ENCODE data around the gene ARIH1.

DNA sequence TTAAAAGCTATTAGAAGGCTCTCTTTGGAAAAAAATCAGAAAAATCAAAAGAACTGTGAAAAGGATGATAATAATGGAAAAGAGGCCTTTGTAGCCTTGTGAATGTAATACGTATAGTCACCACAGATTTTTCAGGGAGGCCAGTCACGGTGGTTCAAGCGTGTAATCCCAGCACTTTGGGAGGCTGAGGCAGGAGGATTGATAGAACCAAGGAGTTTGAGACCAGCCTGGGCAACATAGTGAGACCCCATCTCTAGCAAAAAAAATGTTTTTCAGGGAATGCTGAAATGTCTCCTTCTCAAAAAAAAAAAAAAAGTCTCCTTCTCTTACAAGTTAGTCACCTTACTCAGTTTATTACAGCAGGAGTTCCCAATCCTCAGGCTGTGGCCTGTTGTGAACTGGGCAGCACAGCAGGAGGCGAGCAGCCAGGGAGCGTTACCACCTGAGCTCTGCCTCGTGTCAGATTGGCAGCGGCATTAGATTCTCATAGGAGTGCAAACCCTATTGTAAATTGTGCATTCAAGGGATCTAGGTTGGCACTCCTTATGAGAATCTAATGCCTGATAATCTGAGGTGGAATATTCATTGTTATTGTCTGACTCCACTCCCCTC, 15.9 kb downstream of the ARIH1 start:
- no peak for TF ChIP-seq POLR2AphosphoS5 (IDR thresholded peaks at IDR 0.05; ENCODE audit: low read depth, low read length)
- TF ChIP-seq, protein P1, sequence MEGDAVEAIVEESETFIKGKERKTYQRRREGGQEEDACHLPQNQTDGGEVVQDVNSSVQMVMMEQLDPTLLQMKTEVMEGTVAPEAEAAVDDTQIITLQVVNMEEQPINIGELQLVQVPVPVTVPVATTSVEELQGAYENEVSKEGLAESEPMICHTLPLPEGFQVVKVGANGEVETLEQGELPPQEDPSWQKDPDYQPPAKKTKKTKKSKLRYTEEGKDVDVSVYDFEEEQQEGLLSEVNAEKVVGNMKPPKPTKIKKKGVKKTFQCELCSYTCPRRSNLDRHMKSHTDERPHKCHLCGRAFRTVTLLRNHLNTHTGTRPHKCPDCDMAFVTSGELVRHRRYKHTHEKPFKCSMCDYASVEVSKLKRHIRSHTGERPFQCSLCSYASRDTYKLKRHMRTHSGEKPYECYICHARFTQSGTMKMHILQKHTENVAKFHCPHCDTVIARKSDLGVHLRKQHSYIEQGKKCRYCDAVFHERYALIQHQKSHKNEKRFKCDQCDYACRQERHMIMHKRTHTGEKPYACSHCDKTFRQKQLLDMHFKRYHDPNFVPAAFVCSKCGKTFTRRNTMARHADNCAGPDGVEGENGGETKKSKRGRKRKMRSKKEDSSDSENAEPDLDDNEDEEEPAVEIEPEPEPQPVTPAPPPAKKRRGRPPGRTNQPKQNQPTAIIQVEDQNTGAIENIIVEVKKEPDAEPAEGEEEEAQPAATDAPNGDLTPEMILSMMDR (IDR thresholded peaks at IDR 0.05; ENCODE audit: control extremely low read depth in 1 of 3, insufficient read depth in 1 of 3, low read depth in 1 of 3, low read length in 3 of 3), result no peak
- no peak for TF ChIP-seq EP300 (IDR thresholded peaks at IDR 0.05; ENCODE audit: borderline replicate concordance in 1 of 2, low read depth in 2 of 2, low read length in 2 of 2)
- no peak for TF ChIP-seq BACH1 (IDR thresholded peaks at IDR 0.05; ENCODE audit: low read length)
- TF ChIP-seq POLR2A (IDR thresholded peaks at IDR 0.05; ENCODE audit: control extremely low read depth in 1 of 2, low read depth in 2 of 2, low read length in 2 of 2), result no peak
- TF ChIP-seq, protein P2, sequence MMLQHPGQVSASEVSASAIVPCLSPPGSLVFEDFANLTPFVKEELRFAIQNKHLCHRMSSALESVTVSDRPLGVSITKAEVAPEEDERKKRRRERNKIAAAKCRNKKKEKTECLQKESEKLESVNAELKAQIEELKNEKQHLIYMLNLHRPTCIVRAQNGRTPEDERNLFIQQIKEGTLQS (IDR thresholded peaks at IDR 0.05; ENCODE audit: insufficient read depth, low read depth, low read length), result no peak
- no peak for TF ChIP-seq EZH2 (IDR thresholded peaks at IDR 0.05; ENCODE audit: low read depth, low read length, severe bottlenecking)
- no peak for TF ChIP-seq RAD21 (IDR thresholded peaks at IDR 0.05 in 1 of 2, conservative IDR thresholded peaks at IDR 0.05 in 1 of 2; ENCODE audit: low read depth in 2 of 2, low read length in 2 of 2)
- no peak for TF ChIP-seq ZNF274 (IDR thresholded peaks at IDR 0.05; ENCODE audit: borderline replicate concordance, extremely low read depth, low read length)
- TF ChIP-seq CEBPB (IDR thresholded peaks at IDR 0.05; ENCODE audit: low read depth, low read length), result no peak
- no peak for TF ChIP-seq RBBP5 (IDR thresholded peaks at IDR 0.05; ENCODE audit: borderline replicate concordance, low read depth, low read length)
- TF ChIP-seq, protein P3, sequence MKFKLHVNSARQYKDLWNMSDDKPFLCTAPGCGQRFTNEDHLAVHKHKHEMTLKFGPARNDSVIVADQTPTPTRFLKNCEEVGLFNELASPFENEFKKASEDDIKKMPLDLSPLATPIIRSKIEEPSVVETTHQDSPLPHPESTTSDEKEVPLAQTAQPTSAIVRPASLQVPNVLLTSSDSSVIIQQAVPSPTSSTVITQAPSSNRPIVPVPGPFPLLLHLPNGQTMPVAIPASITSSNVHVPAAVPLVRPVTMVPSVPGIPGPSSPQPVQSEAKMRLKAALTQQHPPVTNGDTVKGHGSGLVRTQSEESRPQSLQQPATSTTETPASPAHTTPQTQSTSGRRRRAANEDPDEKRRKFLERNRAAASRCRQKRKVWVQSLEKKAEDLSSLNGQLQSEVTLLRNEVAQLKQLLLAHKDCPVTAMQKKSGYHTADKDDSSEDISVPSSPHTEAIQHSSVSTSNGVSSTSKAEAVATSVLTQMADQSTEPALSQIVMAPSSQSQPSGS (IDR thresholded peaks at IDR 0.05; ENCODE audit: low read length), result no peak
- TF ChIP-seq SP1 (IDR thresholded peaks at IDR 0.05; ENCODE audit: low read depth, low read length), result no peak
- TF ChIP-seq EGR1 (IDR thresholded peaks at IDR 0.05; ENCODE audit: borderline replicate concordance, low read depth, low read length), result no peak
